ENCODE data around the gene FABP2. TPM values are rescaled to one million over a fixed set of nuclear protein-coding genes. Genes with fewer than 3 reads are reported as not detected.
"Not testable (repeated sequence)": the region's sequence is repeated elsewhere in the genome, so short reads cannot be mapped to it uniquely, and the experiment has no call there.

FABP2 gene
- total and polyA plus RNA-seq, 9 donors, result 0.11 to 0.60 TPM; not detected in 7

- DNase-seq; H3K4me3 ChIP-seq; H3K9me3 ChIP-seq; H3K4me1 ChIP-seq (ENCODE audit: insufficient read depth); H3K36me3 ChIP-seq; H3K27ac ChIP-seq; intact Hi-C loops (cut with DNase I); H3K27me3 ChIP-seq: not testable (repeated sequence)
- WGBS, 3 donors, result 57 to 68% (median 60%) methylated on average over 3 of the region's 3 CpGs
These were observed 31.4 kb upstream of the FABP2 start for GRCh38 chr4:119353364-119353763.

GRCh38 chr4:119348169-119348568 lies 26.2 kb upstream of the FABP2 start:
- H3K36me3 ChIP-seq; H3K27me3 ChIP-seq; H3K4me3 ChIP-seq; intact Hi-C loops (cut with DNase I); H3K9me3 ChIP-seq; H3K27ac ChIP-seq; DNase-seq; H3K4me1 ChIP-seq (ENCODE audit: insufficient read depth): not testable (repeated sequence)
- WGBS, 3 donors, result 81 to 86% (median 83%) methylated on average over 1 of the region's 1 CpG

- H3K27me3 ChIP-seq; intact Hi-C loops (cut with DNase I); H3K27ac ChIP-seq; H3K4me3 ChIP-seq; H3K9me3 ChIP-seq; DNase-seq; H3K4me1 ChIP-seq (ENCODE audit: insufficient read depth); H3K36me3 ChIP-seq: not testable (repeated sequence)
- WGBS, 3 donors, result 80% methylated on average over 1 of the region's 2 CpGs; no CpG with 5 or more reads in 2 of the 3 donors
These were observed 21.4 kb upstream of the FABP2 start for GRCh38 chr4:119343293-119343692.

- intact Hi-C loops (cut with DNase I); H3K4me1 ChIP-seq (ENCODE audit: insufficient read depth); H3K4me3 ChIP-seq: not testable (repeated sequence)
These were observed 18.0 kb upstream of the FABP2 start for GRCh38 chr4:119339895-119340294.

GRCh38 chr4:119337010-119337409 lies 15.1 kb upstream of the FABP2 start:
- no peak overlapping the region for H3K27ac ChIP-seq
- intact Hi-C loops (cut with DNase I), result no loop called here
- no peak overlapping the region for H3K4me3 ChIP-seq
- no peak for DNase-seq
- no peaks in the 10 kb centered on the region for H3K36me3 ChIP-seq
- 40 to 59% (median 50%) methylated on average over 1 of the region's 1 CpG for WGBS, 3 donors
- H3K4me1 ChIP-seq (ENCODE audit: insufficient read depth), result no peaks in the 10 kb centered on the region
- H3K27me3 ChIP-seq, result no peaks in the 10 kb centered on the region
- no peak for TF ChIP-seq POLR2A (IDR thresholded peaks at IDR 0.05)
- TF ChIP-seq EP300 (IDR thresholded peaks at IDR 0.05), result no peak
- TF ChIP-seq CTCF (IDR thresholded peaks at IDR 0.05), result no peak
- H3K9me3 ChIP-seq, result no peaks in the 10 kb centered on the region

More at GRCh38 chr4:119339895-119340294, 18.0 kb upstream of the FABP2 start:
- H3K27me3 ChIP-seq, H3K9me3 ChIP-seq, H3K36me3 ChIP-seq, H3K27ac ChIP-seq, DNase-seq: not testable (repeated sequence)

- H3K36me3 ChIP-seq; H3K27ac ChIP-seq; H3K9me3 ChIP-seq; H3K27me3 ChIP-seq; DNase-seq; H3K4me3 ChIP-seq; H3K4me1 ChIP-seq (ENCODE audit: insufficient read depth); intact Hi-C loops (cut with DNase I): not testable (repeated sequence)
- 86 to 90% (median 89%) methylated on average over 3 to 4 of the region's 4 CpGs for WGBS, 3 donors
These were observed 14.5 kb upstream of the FABP2 start for GRCh38 chr4:119336332-119336979.

- Histone ChIP-seq H3K36me3 (no peaks in the 10 kb centered on the region), H3K9me3 (no peaks in the 10 kb centered on the region), H3K4me3 (no peak overlapping the region), H3K4me1 (ENCODE audit: insufficient read depth) (no peaks in the 10 kb centered on the region), H3K27me3 (no peaks in the 10 kb centered on the region), H3K27ac (no peak overlapping the region)
- TF ChIP-seq POLR2A (IDR thresholded peaks at IDR 0.05) (no peak), EP300 (IDR thresholded peaks at IDR 0.05) (no peak), CTCF (IDR thresholded peaks at IDR 0.05) (no peak)
- intact Hi-C loops (cut with DNase I), result no loop called here
- 57 to 65% (median 60%) methylated on average over 2 of the region's 2 CpGs for WGBS, 3 donors
- DNase-seq, result no peak
These were observed 8.1 kb upstream of the FABP2 start for GRCh38 chr4:119329835-119330620.
